NCI-H2107 treated with DMSO at 0.1 percent for 48 hours (cell line): ENCODE results near the gene CFAP210.
"Not testable (repeated sequence)": the region's sequence is repeated elsewhere in the genome, so short reads cannot be mapped to it uniquely, and the experiment has no call there.

ENCODE experiments used
- DNase-seq: peaks from one replicate; lab custom pipeline; 2025; ENCODE audit not compliant: unreplicated experiment; lab: John Stamatoyannopoulos, UW

Gene CFAP210

GRCh38 chr2:169625781-169626180 is 68.4 kb downstream of the CFAP210 start:
- DNase-seq, result no peak

- DNase-seq, result no peak
Observed at GRCh38 chr2:169623235-169623634, 71.0 kb downstream of the CFAP210 start.

- DNase-seq, result no peak
Observed at GRCh38 chr2:169620509-169620908, 73.7 kb downstream of the CFAP210 start.

- no peak for DNase-seq
Observed at GRCh38 chr2:169619946-169620345, 74.3 kb downstream of the CFAP210 start.

GRCh38 chr2:169615982-169616381 is 78.2 kb downstream of the CFAP210 start:
- DNase-seq, result not testable (repeated sequence)

- DNase-seq, result no peak
Observed at GRCh38 chr2:169613876-169614275, 80.3 kb downstream of the CFAP210 start.

- DNase-seq, result no peak
Observed at GRCh38 chr2:169609264-169609663, 84.9 kb downstream of the CFAP210 start.

- DNase-seq, result no peak
Observed at GRCh38 chr2:169599568-169599967, 94.6 kb downstream of the CFAP210 start.

GRCh38 chr2:169598982-169599381 is 95.2 kb downstream of the CFAP210 start:
- no peak for DNase-seq

GRCh38 chr2:169596546-169596945 is 97.7 kb downstream of the CFAP210 start:
- DNase-seq, result not testable (repeated sequence)
